NT2/D1 (cell line): ENCODE data around the gene PPP1R3G.

ENCODE experiments used
- SUZ12 ChIP-seq: IDR thresholded peaks from 2 replicates; pipeline ENCODE4 v1.6.1; 2011; ENCODE audit not compliant: insufficient read length, insufficient read depth; ENCODE audit errors: extremely low read depth
- YY1 ChIP-seq: IDR thresholded peaks from 2 replicates; pipeline ENCODE4 v1.6.1; 2011; ENCODE audit not compliant: insufficient read length, insufficient read depth
- ZNF274 ChIP-seq: IDR thresholded peaks from 2 replicates; pipeline ENCODE4 v1.6.1; 2011; ENCODE audit warnings: mild to moderate bottlenecking, low read depth, low read length

DNA sequence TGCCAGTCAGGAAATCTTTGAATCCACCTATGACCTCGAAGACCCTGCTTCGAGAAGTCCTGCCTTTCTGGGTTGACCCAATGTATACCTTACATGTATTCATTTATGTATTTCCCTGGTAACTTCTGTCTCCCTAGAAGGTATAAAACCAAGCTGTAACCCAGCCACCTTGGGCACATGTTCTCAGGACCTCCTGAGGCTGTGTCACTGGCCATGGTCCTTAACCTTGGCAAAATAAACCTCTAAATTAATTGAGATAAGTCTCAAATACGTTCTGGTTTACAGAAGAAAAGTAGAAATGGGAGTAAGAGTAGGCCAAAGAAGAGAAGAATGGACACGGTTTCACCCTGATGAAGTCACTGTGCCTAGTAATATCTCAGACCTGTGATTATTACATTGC lies 30.0 kb upstream of the PPP1R3G start:
- TF ChIP-seq YY1: no peak
- TF ChIP-seq ZNF274: no peak
- TF ChIP-seq SUZ12: no peak
